HuH-7.5 (cell line): Measurements from ENCODE around the gene ANKRD33.
A peak's percentile ranks its signal among the peaks of the same experiment; 100 is the strongest.

Experiments
- DNase-seq: peaks from one replicate; pipeline ENCODE4 v3.0.0; 2011; ENCODE audit warnings: low spot score

Gene ANKRD33

GRCh38 chr12:51887476-51888315 lies at the start of gene ANKRD33:
TSS of gene ANKRD33 (plus strand) at chr12:51888103. CDS start at chr12:51888187, 84 bp downstream.
- no peak for DNase-seq

GRCh38 chr12:51838762-51839161 lies 49.1 kb upstream of the ANKRD33 start:
- DNase-seq = no peak

- no peak for DNase-seq
Measured at GRCh38 chr12:51839310-51839947, 48.5 kb upstream of the ANKRD33 start.

- no peak for DNase-seq
Measured at GRCh38 chr12:51840966-51841365, 46.9 kb upstream of the ANKRD33 start.

- no peak for DNase-seq
Measured at GRCh38 chr12:51841727-51842126, 46.2 kb upstream of the ANKRD33 start.

- DNase-seq = no peak
Measured at GRCh38 chr12:51844854-51845253, 43.0 kb upstream of the ANKRD33 start.

DNA sequence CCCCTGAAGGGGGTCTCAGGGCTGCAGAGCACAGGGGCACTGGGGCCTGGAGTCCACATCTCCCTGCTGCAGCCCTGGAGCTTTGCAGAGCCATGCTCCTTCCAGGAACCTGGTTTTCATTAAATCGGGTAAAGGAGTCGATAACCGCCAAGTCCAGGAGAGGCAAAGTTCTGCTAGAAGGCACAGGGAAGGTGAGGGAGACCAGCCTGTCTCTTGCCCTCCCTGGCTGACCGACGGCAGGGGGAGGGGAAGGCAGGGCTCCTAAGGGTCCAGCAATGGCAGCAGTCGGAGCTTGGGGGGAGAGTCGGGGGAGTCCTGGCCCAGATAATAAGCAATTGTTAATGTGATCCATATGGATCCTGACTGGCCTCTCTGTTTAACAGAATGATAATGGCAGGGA lies 42.4 kb upstream of the ANKRD33 start:
- DNase-seq = no peak

GRCh38 chr12:51846271-51846691 lies 41.6 kb upstream of the ANKRD33 start:
- no peak for DNase-seq

DNA sequence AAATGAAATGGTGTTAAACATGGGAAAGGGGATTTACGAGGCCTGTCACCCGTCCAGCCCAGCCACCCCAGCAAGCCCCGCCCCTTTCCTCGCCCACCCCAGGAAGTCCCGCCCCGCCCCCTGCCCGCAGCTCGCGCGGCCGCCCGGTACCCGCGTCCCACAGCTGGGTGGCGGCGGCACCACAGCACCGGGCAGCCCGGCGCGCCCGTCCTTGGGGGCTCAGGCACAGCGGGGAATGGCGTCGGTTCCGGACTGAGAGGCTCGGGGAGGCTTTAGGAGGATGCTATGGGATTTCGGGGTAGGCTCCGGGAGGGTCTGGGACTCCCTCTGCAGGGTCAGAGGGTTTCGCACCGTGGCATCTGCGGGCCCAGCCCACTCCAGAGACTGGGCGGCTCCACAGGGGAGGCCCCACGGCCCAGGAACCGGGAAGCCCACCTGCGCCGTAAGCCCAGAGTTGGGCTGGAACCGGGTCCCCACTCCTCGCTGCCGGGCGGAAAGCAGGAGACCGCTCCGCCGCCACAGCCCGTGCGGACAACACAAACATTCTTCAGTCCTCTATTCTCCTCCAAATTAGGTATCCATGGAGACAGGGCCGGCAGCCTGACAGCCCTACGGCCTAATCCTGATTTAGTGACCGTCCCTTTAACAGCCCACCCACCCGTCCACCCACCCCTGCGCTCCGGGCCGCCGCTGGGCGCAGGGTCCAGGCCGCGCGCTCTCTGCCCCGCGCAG lies 40.8 kb upstream of the ANKRD33 start:
- peak; percentile 90 for DNase-seq

GRCh38 chr12:51847643-51848325 lies 40.1 kb upstream of the ANKRD33 start:
- DNase-seq = peak; percentile 87

DNA sequence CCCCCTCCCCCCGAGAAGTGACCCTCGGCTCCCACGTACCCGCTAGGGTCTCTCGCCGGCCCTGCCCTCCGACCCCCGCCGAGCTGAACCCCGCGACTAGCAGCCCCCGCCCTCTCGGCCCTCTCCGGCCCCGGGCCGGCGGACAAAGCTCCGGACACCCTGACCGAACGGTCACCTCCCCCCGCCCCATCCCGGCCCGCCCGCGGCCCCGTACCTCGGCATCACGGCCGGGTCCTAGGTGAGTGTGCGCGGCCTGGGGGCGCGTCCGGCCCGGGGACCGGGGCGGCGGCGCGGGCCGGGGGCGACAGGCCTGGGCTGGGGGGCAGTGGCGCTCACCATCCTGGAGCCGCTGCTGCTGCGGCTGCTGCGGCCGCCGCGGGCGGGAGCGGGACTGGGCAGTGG lies 39.6 kb upstream of the ANKRD33 start, which contains the start of gene FIGNL2:
TSS of gene FIGNL2 (minus strand) at position 393 of the 402 bp plus-strand sequence. CDS start 26,305 bp downstream, outside the sequence.
- DNase-seq = no peak

- DNase-seq = peak; percentile 92
Measured at GRCh38 chr12:51848841-51849735, 38.8 kb upstream of the ANKRD33 start.

DNA sequence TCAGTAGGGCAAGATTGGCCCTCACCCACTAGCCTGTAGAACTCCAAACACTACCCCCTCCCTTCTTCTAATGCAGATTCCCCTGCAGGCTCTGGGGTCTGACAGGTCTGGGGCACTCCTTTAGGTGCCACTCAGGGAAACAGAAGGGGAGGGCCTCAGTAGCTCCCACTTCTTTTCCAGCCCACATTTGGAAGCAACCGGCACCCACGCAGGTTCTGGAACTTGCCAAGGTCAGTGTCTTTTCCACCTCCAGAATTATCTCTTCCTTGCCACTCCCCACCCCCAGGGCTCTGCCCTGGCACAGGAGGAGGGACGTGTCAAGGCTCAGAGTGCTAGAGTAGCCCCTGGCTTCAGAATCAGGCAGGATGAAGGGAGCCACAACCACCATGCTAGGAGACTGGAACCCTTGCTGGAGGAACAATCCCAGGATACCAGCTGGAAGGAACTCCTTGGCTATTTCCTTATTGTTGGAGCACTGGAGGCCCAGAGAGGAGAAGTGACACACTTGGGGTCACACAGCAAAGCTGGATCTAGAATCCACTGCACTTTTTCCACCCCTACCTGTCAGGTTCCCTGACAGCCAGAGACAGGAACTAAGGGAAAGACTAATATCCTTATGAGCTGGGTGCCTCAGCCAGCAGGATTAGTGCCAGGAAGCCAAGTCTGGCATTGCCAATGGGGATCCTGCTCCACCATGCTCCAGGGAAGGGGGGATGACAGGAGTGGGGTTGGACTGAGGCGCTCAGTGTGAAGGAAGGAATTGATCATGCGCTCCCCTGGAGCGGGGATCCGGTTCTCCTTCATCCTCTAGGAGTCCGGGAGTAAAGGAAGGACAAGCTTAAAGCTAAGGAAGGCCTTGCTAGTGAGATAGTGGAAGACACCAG lies 37.6 kb upstream of the ANKRD33 start:
- DNase-seq = no peak

GRCh38 chr12:51850965-51851299 lies 37.0 kb upstream of the ANKRD33 start:
- no peak for DNase-seq

DNA sequence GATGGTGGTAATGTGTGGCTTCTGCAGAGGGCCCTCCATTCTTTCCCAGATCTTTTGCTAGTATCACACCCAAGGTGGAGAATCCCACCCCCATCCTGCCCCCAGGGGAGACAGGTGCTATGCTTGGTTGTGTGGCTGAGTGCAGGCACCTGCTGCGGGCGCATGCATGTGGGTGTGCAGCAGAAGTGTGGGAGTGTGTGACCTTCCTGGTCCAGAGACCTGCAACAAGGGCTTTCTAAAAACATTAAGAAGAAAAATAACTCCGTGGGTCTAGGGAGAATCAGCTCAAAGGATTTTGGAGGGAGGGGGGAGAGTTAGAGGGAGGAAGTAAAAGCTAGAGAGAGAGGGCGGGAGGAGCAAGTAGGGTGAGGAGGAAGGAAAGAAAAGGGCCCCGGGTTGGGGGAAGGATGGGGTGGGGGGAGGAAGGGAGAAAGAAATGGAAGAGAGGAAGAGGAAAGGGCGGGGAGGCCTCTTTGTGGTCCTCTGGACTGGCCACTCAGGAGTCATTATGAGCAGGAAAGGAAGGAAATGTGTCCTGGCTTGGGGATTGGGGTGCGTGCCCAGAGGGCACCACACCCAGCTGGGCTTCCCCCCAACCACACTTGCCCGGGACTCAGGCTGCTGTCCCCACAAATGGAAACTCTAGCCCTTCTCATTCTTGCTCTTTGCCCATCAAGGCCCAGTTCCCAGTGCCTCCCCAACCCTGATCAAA lies 36.3 kb upstream of the ANKRD33 start:
- DNase-seq = no peak

- no peak for DNase-seq
Measured at GRCh38 chr12:51852404-51853137, 35.3 kb upstream of the ANKRD33 start.

GRCh38 chr12:51855586-51856428 lies 32.1 kb upstream of the ANKRD33 start:
- peak; percentile 89 for DNase-seq

DNA sequence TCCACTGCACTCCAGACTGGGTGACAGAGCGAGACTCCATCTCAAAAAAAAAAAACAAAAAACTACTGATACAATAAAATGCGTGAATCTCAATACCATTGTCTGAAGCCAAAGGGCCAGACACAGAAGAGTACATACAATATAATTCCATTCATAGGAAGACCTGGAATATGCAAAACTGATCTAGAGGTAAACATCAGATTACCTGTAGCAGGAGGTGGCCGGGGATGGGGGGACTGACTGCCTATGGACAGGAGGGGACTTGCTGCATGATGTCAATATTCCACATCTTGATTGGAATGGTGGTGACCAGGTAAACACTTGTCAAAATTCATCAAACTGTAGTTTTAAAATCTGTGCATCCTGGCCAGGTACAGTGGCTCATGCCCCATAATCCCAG lies 26.9 kb upstream of the ANKRD33 start:
- DNase-seq = no peak
